22Rv1 (cell line): ENCODE measurements around the gene AP3S2.

Experiments used
- ZFX ChIP-seq: fragments of 450-650 bp; IDR thresholded peaks from 2 replicates; pipeline ENCODE4 v1.6.1; 2017; ENCODE audit warnings: antibody characterized with exemption, borderline replicate concordance
- TF ChIP-seq, protein P1 (sequence below): fragments of 450-650 bp; IDR thresholded peaks from 2 replicates; pipeline ENCODE4 v1.5.1; 2017; ENCODE audit warnings: mild to moderate bottlenecking

DNA sequence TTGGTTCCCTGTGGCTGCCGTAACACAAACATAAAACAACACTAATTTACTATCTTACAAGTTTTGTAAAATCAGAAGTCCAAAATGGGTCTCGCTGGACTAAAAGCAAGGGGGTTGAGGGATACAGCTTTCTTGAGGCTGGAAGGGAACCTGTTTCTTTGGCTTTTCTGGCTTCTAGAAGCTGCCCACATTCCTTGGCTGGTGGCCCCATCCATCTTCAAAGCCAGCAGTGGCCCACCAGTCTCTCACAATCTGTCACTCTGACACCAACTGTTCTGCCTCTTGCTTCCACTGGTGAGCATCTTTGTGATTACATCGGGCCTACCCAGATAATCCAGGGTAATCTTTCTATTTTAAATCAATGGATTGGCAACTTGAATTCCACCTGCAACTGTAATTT lies 78.0 kb downstream of the AP3S2 start:
- TF ChIP-seq, protein P1, sequence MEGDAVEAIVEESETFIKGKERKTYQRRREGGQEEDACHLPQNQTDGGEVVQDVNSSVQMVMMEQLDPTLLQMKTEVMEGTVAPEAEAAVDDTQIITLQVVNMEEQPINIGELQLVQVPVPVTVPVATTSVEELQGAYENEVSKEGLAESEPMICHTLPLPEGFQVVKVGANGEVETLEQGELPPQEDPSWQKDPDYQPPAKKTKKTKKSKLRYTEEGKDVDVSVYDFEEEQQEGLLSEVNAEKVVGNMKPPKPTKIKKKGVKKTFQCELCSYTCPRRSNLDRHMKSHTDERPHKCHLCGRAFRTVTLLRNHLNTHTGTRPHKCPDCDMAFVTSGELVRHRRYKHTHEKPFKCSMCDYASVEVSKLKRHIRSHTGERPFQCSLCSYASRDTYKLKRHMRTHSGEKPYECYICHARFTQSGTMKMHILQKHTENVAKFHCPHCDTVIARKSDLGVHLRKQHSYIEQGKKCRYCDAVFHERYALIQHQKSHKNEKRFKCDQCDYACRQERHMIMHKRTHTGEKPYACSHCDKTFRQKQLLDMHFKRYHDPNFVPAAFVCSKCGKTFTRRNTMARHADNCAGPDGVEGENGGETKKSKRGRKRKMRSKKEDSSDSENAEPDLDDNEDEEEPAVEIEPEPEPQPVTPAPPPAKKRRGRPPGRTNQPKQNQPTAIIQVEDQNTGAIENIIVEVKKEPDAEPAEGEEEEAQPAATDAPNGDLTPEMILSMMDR, result no peak
- TF ChIP-seq ZFX, result no peak
